GM23338 (cell line): ENCODE data around the gene ARHGEF1. TPM values are rescaled to one million over a fixed set of nuclear protein-coding genes. Genes with fewer than 3 reads are reported as not detected.
A peak's percentile ranks its signal among the peaks of the same experiment; 100 is the strongest.

ENCODE experiments used
- ATAC-seq: fragments of 200-7000 bp; cut with Tn5 transposase; 3 replicates; pipeline ENCODE4 v1.9.1; 2020
- DNase-seq: peaks from one replicate; pipeline ENCODE4 v3.0.0-alpha.2; 2015; ENCODE audit warnings: low spot score
- H2AFZ ChIP-seq: fragments of 200-600 bp; sonication (generic); 2 replicates; pipeline ENCODE4 v1.8.0; 2016; ENCODE audit warnings: antibody characterized with exemption, mild to moderate bottlenecking, moderate library complexity
- H3F3A ChIP-seq: fragments of 200-600 bp; sonication (generic); replicated peaks from 2 replicates; pipeline ENCODE4 v1.8.0; 2017; ENCODE audit warnings: antibody characterized with exemption, mixed run types, low read depth
- H3K27ac ChIP-seq: fragments of 200-600 bp; sonication (generic); 2 replicates; pipeline ENCODE4 v1.6.1; 2016; ENCODE audit warnings: low read depth
- H3K27me3 ChIP-seq: fragments of 200-600 bp; sonication (generic); 2 replicates; pipeline ENCODE4 v1.8.0; 2016; ENCODE audit warnings: mild to moderate bottlenecking, mixed run types, moderate library complexity; ENCODE audit not compliant: insufficient read depth
- H3K36me3 ChIP-seq: fragments of 200-600 bp; sonication (generic); 2 replicates; pipeline ENCODE4 v1.8.0; 2016; ENCODE audit warnings: mild to moderate bottlenecking; ENCODE audit not compliant: insufficient read depth
- H3K4me1 ChIP-seq: fragments of 200-600 bp; sonication (generic); 2 replicates; pipeline ENCODE4 v1.8.0; 2016; ENCODE audit warnings: mild to moderate bottlenecking, moderate library complexity; ENCODE audit not compliant: insufficient read depth
- H3K4me2 ChIP-seq: fragments of 200-600 bp; sonication (generic); 2 replicates; pipeline ENCODE4 v1.7.1; 2017; ENCODE audit warnings: mixed run types
- H3K4me3 ChIP-seq: fragments of 200-600 bp; sonication (generic); 2 replicates; pipeline ENCODE4 v1.6.1; 2016; ENCODE audit warnings: mixed run types
- H3K79me2 ChIP-seq: fragments of 200-600 bp; sonication (generic); replicated peaks from 2 replicates; pipeline ENCODE4 v1.8.0; 2017; ENCODE audit warnings: mild to moderate bottlenecking; ENCODE audit not compliant: insufficient read depth
- H3K9me2 ChIP-seq: fragments of 200-600 bp; sonication (generic); 2 replicates; pipeline ENCODE4 v1.8.0; 2017; ENCODE audit not compliant: insufficient read depth
- H4K20me1 ChIP-seq: fragments of 200-600 bp; sonication (generic); replicated peaks from 2 replicates; pipeline ENCODE4 v1.8.0; 2017; ENCODE audit warnings: mild to moderate bottlenecking; ENCODE audit not compliant: insufficient read depth
- H3K27ac Mint-ChIP-seq: 2 replicates; pipeline ENCODE4 v1.8.0; 2020; ENCODE audit warnings: inconsistent platforms, mild to moderate bottlenecking, moderate library complexity, mixed read lengths
- H3K27me3 Mint-ChIP-seq: 3 replicates; pipeline ENCODE4 v1.8.0; 2022; ENCODE audit warnings: low read depth, mild to moderate bottlenecking, moderate library complexity, mixed read lengths, inconsistent platforms; ENCODE audit not compliant: insufficient read depth, poor library complexity
- H3K36me3 Mint-ChIP-seq: 3 replicates; pipeline ENCODE4 v1.8.0; 2021; ENCODE audit warnings: low read depth, mild to moderate bottlenecking, inconsistent platforms, moderate library complexity, mixed read lengths
- H3K4me1 Mint-ChIP-seq: 3 replicates; pipeline ENCODE4 v1.8.0; 2020; ENCODE audit warnings: mild to moderate bottlenecking, inconsistent platforms, mixed read lengths
- H3K4me3 Mint-ChIP-seq: 3 replicates; pipeline ENCODE4 v1.8.0; 2021; ENCODE audit warnings: moderate library complexity, mild to moderate bottlenecking, inconsistent platforms, mixed read lengths
- H3K9me3 Mint-ChIP-seq: 3 replicates; pipeline ENCODE4 v1.8.0; 2020; ENCODE audit warnings: moderate library complexity, mild to moderate bottlenecking, inconsistent platforms, mixed read lengths
- CREB1 ChIP-seq: fragments of 250-450 bp; sonication (Bioruptor Pico); IDR thresholded peaks from 2 replicates; pipeline ENCODE4 v1.5.0; 2020; ENCODE audit warnings: low read depth, mild to moderate bottlenecking, moderate library complexity
- EZH2 ChIP-seq: fragments of 200-600 bp; sonication (generic); IDR thresholded peaks from one replicate; pipeline ENCODE4 v1.8.0; 2017; ENCODE audit warnings: antibody characterized with exemption, mild to moderate bottlenecking, low read depth; ENCODE audit not compliant: unreplicated experiment
- EZH2phosphoT487 ChIP-seq: fragments of 200-600 bp; sonication (generic); IDR thresholded peaks from one replicate; pipeline ENCODE4 v1.8.1; 2018; ENCODE audit warnings: antibody characterized with exemption; ENCODE audit not compliant: unreplicated experiment
- NANOG ChIP-seq: IDR thresholded peaks from 2 replicates; pipeline ENCODE4 v1.6.1; 2016; ENCODE audit warnings: antibody characterized with exemption, borderline replicate concordance
- POLR2AphosphoS5 ChIP-seq: IDR thresholded peaks from 2 replicates; pipeline ENCODE4 v1.6.1; 2016; ENCODE audit warnings: antibody characterized with exemption, low read depth
- STAT1 ChIP-seq: IDR thresholded peaks from one replicate; pipeline ENCODE4 v1.6.1; 2016; ENCODE audit warnings: antibody characterized with exemption; ENCODE audit not compliant: unreplicated experiment
- ZNF114 ChIP-seq: fragments of 250-450 bp; sonication (Bioruptor Pico); IDR thresholded peaks from 2 replicates; pipeline ENCODE4 v1.5.0; 2020; ENCODE audit warnings: mild to moderate bottlenecking, moderate library complexity
- ZNF331 ChIP-seq: fragments of 250-450 bp; sonication (Bioruptor Pico); IDR thresholded peaks from 2 replicates; pipeline ENCODE4 v1.5.0; 2020; ENCODE audit warnings: low read depth, mild to moderate bottlenecking, moderate library complexity
- polyA plus RNA-seq: library from polyadenylated mRNA; unstranded; fragments of >200 nt; fragmentation: Nextera tagmentation; extraction: Ambion mirVana; gene quantifications from 2 replicates; pipeline ENCODE4 v1.2.1, GENCODE V29; 2016
- total RNA-seq: library from RNA; depleted of rRNA; stranded (reverse); fragments of >200 nt; shearing (Covaris generic); gene quantifications from 2 replicates; pipeline ENCODE4 v1.2.3, GENCODE V29; 2014
- TF ChIP-seq, protein P1 (sequence below): fragments of 250-450 bp; sonication (Bioruptor Pico); IDR thresholded peaks from 2 replicates; pipeline ENCODE4 v1.5.0; 2020; ENCODE audit warnings: mild to moderate bottlenecking, moderate library complexity

Gene ARHGEF1
- total and polyA plus RNA-seq, 2 experiments from 2014 or later, result 41.3 to 44.7 TPM

GRCh38 chr19:41868120-41868988 is 14.6 kb upstream of the ARHGEF1 start:
- no peaks in the 10 kb centered on the region for H3K27me3 ChIP-seq
- ATAC-seq, result no peak
- H3K4me3 ChIP-seq, result no peak overlapping the region
- Mint-ChIP-seq H3K9me3 (no peaks in the 10 kb centered on the region), H3K4me3 (no peak overlapping the region), H3K4me1 (peaks cover 22% of the 10 kb centered on the region), H3K27me3 (peaks cover 41% of the 10 kb centered on the region), H3K36me3 (peaks cover 86% of the 10 kb centered on the region), H3K27ac (peak overlapping the region; percentile 88)
- peaks cover 88% of the 10 kb centered on the region for H3F3A ChIP-seq
- H3K9me2 ChIP-seq, result no peaks in the 10 kb centered on the region
- H3K4me1 ChIP-seq, result peaks cover 21% of the 10 kb centered on the region
- peaks cover 49% of the 10 kb centered on the region for H3K79me2 ChIP-seq
- DNase-seq, result no peak
- H4K20me1 ChIP-seq, result peaks cover 61% of the 10 kb centered on the region
- TF ChIP-seq POLR2AphosphoS5, result peak; percentile 40
- TF ChIP-seq, protein P1, sequence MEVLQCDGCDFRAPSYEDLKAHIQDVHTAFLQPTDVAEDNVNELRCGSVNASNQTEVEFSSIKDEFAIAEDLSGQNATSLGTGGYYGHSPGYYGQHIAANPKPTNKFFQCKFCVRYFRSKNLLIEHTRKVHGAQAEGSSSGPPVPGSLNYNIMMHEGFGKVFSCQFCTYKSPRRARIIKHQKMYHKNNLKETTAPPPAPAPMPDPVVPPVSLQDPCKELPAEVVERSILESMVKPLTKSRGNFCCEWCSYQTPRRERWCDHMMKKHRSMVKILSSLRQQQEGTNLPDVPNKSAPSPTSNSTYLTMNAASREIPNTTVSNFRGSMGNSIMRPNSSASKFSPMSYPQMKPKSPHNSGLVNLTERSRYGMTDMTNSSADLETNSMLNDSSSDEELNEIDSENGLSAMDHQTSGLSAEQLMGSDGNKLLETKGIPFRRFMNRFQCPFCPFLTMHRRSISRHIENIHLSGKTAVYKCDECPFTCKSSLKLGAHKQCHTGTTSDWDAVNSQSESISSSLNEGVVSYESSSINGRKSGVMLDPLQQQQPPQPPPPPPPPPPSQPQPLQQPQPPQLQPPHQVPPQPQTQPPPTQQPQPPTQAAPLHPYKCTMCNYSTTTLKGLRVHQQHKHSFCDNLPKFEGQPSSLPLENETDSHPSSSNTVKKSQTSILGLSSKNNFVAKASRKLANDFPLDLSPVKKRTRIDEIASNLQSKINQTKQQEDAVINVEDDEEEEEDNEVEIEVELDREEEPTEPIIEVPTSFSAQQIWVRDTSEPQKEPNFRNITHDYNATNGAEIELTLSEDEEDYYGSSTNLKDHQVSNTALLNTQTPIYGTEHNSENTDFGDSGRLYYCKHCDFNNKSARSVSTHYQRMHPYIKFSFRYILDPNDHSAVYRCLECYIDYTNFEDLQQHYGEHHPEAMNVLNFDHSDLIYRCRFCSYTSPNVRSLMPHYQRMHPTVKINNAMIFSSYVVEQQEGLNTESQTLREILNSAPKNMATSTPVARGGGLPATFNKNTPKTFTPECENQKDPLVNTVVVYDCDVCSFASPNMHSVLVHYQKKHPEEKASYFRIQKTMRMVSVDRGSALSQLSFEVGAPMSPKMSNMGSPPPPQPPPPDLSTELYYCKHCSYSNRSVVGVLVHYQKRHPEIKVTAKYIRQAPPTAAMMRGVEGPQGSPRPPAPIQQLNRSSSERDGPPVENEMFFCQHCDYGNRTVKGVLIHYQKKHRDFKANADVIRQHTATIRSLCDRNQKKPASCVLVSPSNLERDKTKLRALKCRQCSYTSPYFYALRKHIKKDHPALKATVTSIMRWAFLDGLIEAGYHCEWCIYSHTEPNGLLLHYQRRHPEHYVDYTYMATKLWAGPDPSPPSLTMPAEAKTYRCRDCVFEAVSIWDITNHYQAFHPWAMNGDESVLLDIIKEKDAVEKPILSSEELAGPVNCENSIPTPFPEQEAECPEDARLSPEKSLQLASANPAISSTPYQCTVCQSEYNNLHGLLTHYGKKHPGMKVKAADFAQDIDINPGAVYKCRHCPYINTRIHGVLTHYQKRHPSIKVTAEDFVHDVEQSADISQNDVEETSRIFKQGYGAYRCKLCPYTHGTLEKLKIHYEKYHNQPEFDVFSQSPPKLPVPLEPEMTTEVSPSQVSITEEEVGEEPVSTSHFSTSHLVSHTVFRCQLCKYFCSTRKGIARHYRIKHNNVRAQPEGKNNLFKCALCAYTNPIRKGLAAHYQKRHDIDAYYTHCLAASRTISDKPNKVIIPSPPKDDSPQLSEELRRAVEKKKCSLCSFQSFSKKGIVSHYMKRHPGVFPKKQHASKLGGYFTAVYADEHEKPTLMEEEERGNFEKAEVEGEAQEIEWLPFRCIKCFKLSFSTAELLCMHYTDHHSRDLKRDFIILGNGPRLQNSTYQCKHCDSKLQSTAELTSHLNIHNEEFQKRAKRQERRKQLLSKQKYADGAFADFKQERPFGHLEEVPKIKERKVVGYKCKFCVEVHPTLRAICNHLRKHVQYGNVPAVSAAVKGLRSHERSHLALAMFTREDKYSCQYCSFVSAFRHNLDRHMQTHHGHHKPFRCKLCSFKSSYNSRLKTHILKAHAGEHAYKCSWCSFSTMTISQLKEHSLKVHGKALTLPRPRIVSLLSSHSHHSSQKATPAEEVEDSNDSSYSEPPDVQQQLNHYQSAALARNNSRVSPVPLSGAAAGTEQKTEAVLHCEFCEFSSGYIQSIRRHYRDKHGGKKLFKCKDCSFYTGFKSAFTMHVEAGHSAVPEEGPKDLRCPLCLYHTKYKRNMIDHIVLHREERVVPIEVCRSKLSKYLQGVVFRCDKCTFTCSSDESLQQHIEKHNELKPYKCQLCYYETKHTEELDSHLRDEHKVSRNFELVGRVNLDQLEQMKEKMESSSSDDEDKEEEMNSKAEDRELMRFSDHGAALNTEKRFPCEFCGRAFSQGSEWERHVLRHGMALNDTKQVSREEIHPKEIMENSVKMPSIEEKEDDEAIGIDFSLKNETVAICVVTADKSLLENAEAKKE (CRISPR knock-in tag), result no peak
- no peak overlapping the region for H2AFZ ChIP-seq
- no peak overlapping the region for H3K4me2 ChIP-seq
- peak overlapping the region; percentile 98 for H3K27ac ChIP-seq
- peaks cover 70% of the 10 kb centered on the region for H3K36me3 ChIP-seq

- peaks cover 80% of the 10 kb centered on the region for H3K36me3 Mint-ChIP-seq
- H3K27ac Mint-ChIP-seq, result peak overlapping the region; percentile 23; the same call in 1 of the 2 replicates
- H3K27ac ChIP-seq, result peak overlapping the region; percentile 98
- peaks cover 38% of the 10 kb centered on the region for H3K27me3 Mint-ChIP-seq
- H2AFZ ChIP-seq, result no peak overlapping the region
- no peaks in the 10 kb centered on the region for H3K9me3 Mint-ChIP-seq
- DNase-seq (no peak), ATAC-seq (no peak)
- no peaks in the 10 kb centered on the region for H3K27me3 ChIP-seq
- no peaks in the 10 kb centered on the region for H3K9me2 ChIP-seq
- H3K79me2 ChIP-seq, result peaks cover 43% of the 10 kb centered on the region
- no peak overlapping the region for H3K4me3 ChIP-seq
- peaks cover 65% of the 10 kb centered on the region for H3K36me3 ChIP-seq
- peaks cover 19% of the 10 kb centered on the region for H3K4me1 ChIP-seq
- peaks cover 60% of the 10 kb centered on the region for H4K20me1 ChIP-seq
- H3F3A ChIP-seq, result peaks cover 85% of the 10 kb centered on the region
- peaks cover 19% of the 10 kb centered on the region for H3K4me1 Mint-ChIP-seq
- no peak overlapping the region for H3K4me2 ChIP-seq
- no peak overlapping the region for H3K4me3 Mint-ChIP-seq
- no peak for TF ChIP-seq NANOG
- no peak for TF ChIP-seq EZH2phosphoT487
- no peak for TF ChIP-seq STAT1
- no peak for TF ChIP-seq ZNF114 (CRISPR knock-in tag)
- TF ChIP-seq CREB1, result no peak
- no peak for TF ChIP-seq POLR2AphosphoS5
- TF ChIP-seq EZH2, result no peak
- no peak for TF ChIP-seq ZNF331 (CRISPR knock-in tag)
Observed at GRCh38 chr19:41868989-41869300, 14.0 kb upstream of the ARHGEF1 start.
